Measurements from ENCODE around the gene NEK9.

The NEK9 gene

GRCh38 chr14:75047506-75047905 lies 79.3 kb downstream of the NEK9 start:
- no peak overlapping the region for H3K27ac ChIP-seq
- TF ChIP-seq, protein P1, sequence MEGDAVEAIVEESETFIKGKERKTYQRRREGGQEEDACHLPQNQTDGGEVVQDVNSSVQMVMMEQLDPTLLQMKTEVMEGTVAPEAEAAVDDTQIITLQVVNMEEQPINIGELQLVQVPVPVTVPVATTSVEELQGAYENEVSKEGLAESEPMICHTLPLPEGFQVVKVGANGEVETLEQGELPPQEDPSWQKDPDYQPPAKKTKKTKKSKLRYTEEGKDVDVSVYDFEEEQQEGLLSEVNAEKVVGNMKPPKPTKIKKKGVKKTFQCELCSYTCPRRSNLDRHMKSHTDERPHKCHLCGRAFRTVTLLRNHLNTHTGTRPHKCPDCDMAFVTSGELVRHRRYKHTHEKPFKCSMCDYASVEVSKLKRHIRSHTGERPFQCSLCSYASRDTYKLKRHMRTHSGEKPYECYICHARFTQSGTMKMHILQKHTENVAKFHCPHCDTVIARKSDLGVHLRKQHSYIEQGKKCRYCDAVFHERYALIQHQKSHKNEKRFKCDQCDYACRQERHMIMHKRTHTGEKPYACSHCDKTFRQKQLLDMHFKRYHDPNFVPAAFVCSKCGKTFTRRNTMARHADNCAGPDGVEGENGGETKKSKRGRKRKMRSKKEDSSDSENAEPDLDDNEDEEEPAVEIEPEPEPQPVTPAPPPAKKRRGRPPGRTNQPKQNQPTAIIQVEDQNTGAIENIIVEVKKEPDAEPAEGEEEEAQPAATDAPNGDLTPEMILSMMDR (IDR thresholded peaks at IDR 0.05): no peak
- TF ChIP-seq ZFX (IDR thresholded peaks at IDR 0.05; ENCODE audit: borderline replicate concordance): no peak

GRCh38 chr14:75046899-75047298 lies 79.9 kb downstream of the NEK9 start:
- no peak overlapping the region for H3K27ac ChIP-seq
- TF ChIP-seq, protein P1 (IDR thresholded peaks at IDR 0.05): no peak
- no peak for TF ChIP-seq ZFX (IDR thresholded peaks at IDR 0.05; ENCODE audit: borderline replicate concordance)

GRCh38 chr14:75046275-75046674 lies 80.6 kb downstream of the NEK9 start:
- H3K27ac ChIP-seq: no peak overlapping the region
- TF ChIP-seq, protein P1 (IDR thresholded peaks at IDR 0.05): no peak
- no peak for TF ChIP-seq ZFX (IDR thresholded peaks at IDR 0.05; ENCODE audit: borderline replicate concordance)

DNA sequence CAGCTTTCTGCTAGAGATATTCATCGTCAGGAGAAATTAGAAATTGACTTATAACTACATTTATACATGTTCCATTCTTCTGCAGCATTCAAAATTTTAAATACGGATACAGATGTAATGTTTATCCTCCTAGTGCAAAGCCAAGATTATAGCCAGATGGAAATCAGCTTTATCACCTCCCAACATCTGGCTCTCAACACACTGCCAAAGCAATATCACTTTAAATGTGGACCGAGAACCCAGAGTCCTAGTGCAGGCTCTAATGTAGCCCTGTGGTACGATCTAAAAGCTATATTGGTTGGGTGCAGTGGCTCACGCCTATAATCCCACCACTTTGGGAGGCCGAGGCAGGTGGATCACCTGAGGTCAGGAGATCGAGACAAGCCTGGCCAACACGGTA lies 82.1 kb downstream of the NEK9 start:
- no peak for TF ChIP-seq ZFX (IDR thresholded peaks at IDR 0.05; ENCODE audit: borderline replicate concordance)
- TF ChIP-seq, protein P1 (IDR thresholded peaks at IDR 0.05): no peak
- H3K27ac ChIP-seq: no peak overlapping the region

DNA sequence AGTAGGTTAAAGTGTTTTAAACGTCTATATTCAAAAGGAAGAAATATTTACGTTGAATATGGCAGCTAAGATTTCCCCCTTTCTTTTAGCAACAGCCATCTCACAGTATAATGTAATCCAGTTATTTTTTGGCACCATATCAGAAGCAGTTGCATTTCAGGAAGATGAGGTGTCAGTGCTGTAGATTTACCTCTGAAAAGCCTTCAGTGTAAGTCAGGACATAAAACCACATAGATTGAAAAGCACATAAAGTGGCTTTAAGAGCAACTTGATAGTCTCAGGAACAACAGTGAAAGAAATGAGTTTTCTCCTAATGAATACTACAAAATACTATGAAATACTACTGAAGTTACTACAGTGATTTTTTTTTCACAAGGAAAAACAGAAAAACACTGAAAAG lies 82.5 kb downstream of the NEK9 start:
- no peak overlapping the region for H3K27ac ChIP-seq
- TF ChIP-seq, protein P1 (IDR thresholded peaks at IDR 0.05): no peak
- no peak for TF ChIP-seq ZFX (IDR thresholded peaks at IDR 0.05; ENCODE audit: borderline replicate concordance)

GRCh38 chr14:75042035-75042434 lies 84.8 kb downstream of the NEK9 start:
- TF ChIP-seq, protein P1 (IDR thresholded peaks at IDR 0.05): no peak
- no peak for TF ChIP-seq ZFX (IDR thresholded peaks at IDR 0.05; ENCODE audit: borderline replicate concordance)
- peak overlapping the region; percentile 59 for H3K27ac ChIP-seq

DNA sequence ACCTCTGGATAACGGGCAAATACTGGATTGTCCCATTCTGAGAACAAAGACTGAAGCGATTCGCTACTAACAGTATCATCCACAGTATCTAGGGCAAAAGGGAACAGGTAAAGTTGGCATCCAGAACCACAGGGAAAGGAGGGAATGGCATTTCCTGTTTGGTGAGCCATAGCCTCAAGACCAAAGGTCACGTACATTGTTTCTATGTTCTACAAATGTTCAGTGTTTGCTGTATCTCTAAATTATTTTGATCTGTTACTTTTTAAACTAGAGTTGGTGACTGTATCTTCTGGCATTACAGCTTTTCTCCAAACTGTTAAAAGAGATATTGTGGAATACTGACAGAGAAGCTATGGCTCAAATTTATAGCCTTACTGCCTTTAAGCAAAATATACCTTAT lies 85.2 kb downstream of the NEK9 start:
- TF ChIP-seq, protein P1 (IDR thresholded peaks at IDR 0.05): no peak
- TF ChIP-seq ZFX (IDR thresholded peaks at IDR 0.05; ENCODE audit: borderline replicate concordance): no peak
- peak overlapping the region; percentile 59 for H3K27ac ChIP-seq

Data from 22Rv1 (cell line).